Endothelial cell of umbilical vein (primary cell): Measurements from ENCODE around the gene ZNF559.

Experiments
- CTCF ChIP-seq, 2 donors: IDR thresholded peaks; 1 replicate in 1 of 2; 2 replicates in 1 of 2; pipeline ENCODE4 v1.5.1; 2011; ENCODE audit warnings: low read length in 2 of 2, mild to moderate bottlenecking in 2 of 2, moderate library complexity in 2 of 2, control low read depth in 1 of 2, inconsistent platforms in 1 of 2, low read depth in 1 of 2; ENCODE audit not compliant: insufficient read depth in 1 of 2; ENCODE audit errors: extremely low read depth in 1 of 2
- EZH2 ChIP-seq: IDR thresholded peaks from 2 replicates; pipeline ENCODE4 v1.6.1; 2012; ENCODE audit warnings: borderline replicate concordance, low read depth, mild to moderate bottlenecking, moderate library complexity, low read length, inconsistent platforms; ENCODE audit not compliant: severe bottlenecking
- POLR2A ChIP-seq: IDR thresholded peaks from 2 replicates; pipeline ENCODE4 v1.6.1; 2012; ENCODE audit warnings: low read depth, mild to moderate bottlenecking, control low read depth, low read length
- POLR2AphosphoS5 ChIP-seq: IDR thresholded peaks from 2 replicates; pipeline ENCODE4 v1.6.1; 2012; ENCODE audit warnings: low read depth, mild to moderate bottlenecking, control low read depth, low read length, moderate library complexity; ENCODE audit not compliant: insufficient read depth

GRCh38 chr19:9353011-9353410 is 29.0 kb downstream of the ZNF559 start:
- TF ChIP-seq CTCF (IDR thresholded peaks at IDR 0.05; ENCODE audit: extremely low read depth in 1 of 2, insufficient read depth in 1 of 2, low read depth in 1 of 2, low read length in 2 of 2) (no peak), POLR2AphosphoS5 (no peak), POLR2A (no peak), EZH2 (no peak)
